Neural cell (in vitro differentiated cells): ENCODE results near the gene TIRAP. TPM values are rescaled to one million over a fixed set of nuclear protein-coding genes. Genes with fewer than 3 reads are reported as not detected.

Source experiments
- H2AFZ ChIP-seq: fragments of 200-600, 300-800 bp; sonication (generic), shearing (Covaris generic); 2 replicates; pipeline ENCODE4 v1.6.0; 2014; ENCODE audit warnings: low read depth, mild to moderate bottlenecking, antibody characterized with exemption, low read length, moderate library complexity
- H3F3A ChIP-seq: fragments of 200-600 bp; shearing (Covaris generic); 2 replicates; pipeline ENCODE4 v1.6.1; 2016; ENCODE audit warnings: mild to moderate bottlenecking, moderate library complexity, mixed read lengths, antibody characterized with exemption, low read length; ENCODE audit not compliant: insufficient read depth, poor library complexity, severe bottlenecking
- H3K27ac ChIP-seq: fragments of 200-600, 300-800 bp; sonication (generic), shearing (Covaris generic); 2 replicates; pipeline ENCODE4 v1.5.1; 2014; ENCODE audit warnings: mild to moderate bottlenecking, low read length, moderate library complexity
- H3K27me3 ChIP-seq: fragments of 300-800, 200-600 bp; sonication (generic), shearing (Covaris generic); 2 replicates; pipeline ENCODE4 v1.6.0; 2014; ENCODE audit warnings: mild to moderate bottlenecking, low read depth, low read length, moderate library complexity; ENCODE audit not compliant: insufficient read depth
- H3K36me3 ChIP-seq: fragments of 300-800, 200-600 bp; sonication (generic), shearing (Covaris generic); 2 replicates; pipeline ENCODE4 v1.5.1; 2014; ENCODE audit warnings: mild to moderate bottlenecking, antibody characterized with exemption, low read length, moderate library complexity; ENCODE audit not compliant: insufficient read depth
- H3K4me2 ChIP-seq: fragments of 300-800, 200-600 bp; sonication (generic), shearing (Covaris generic); 2 replicates; pipeline ENCODE4 v1.6.0; 2014; ENCODE audit warnings: mild to moderate bottlenecking, low read length
- H3K4me3 ChIP-seq: fragments of 300-800, 200-600 bp; sonication (generic), shearing (Covaris generic); 2 replicates; pipeline ENCODE4 v1.5.1; 2014; ENCODE audit warnings: mild to moderate bottlenecking, low read length, moderate library complexity
- H3K79me2 ChIP-seq: fragments of 200-600 bp; shearing (Covaris generic); replicated peaks from 2 replicates; pipeline ENCODE4 v1.6.0; 2014; ENCODE audit warnings: mild to moderate bottlenecking, low read length, moderate library complexity; ENCODE audit not compliant: insufficient read depth
- H3K9ac ChIP-seq: fragments of 300-800, 200-600 bp; sonication (generic), shearing (Covaris generic); 2 replicates; pipeline ENCODE4 v1.6.1; 2016; ENCODE audit warnings: mild to moderate bottlenecking, low read length, mixed read lengths
- H3K9me2 ChIP-seq: fragments of 200-600 bp; shearing (Covaris generic); 2 replicates; pipeline ENCODE4 v1.6.1; 2016; ENCODE audit warnings: mild to moderate bottlenecking, low read length, mixed read lengths; ENCODE audit not compliant: insufficient read depth
- H3K9me3 ChIP-seq: fragments of 200-600, 300-800 bp; sonication (generic), shearing (Covaris generic); 2 replicates; pipeline ENCODE4 v1.6.1; 2016; ENCODE audit warnings: mild to moderate bottlenecking, mixed run types, low read length, moderate library complexity, mixed read lengths
- H4K20me1 ChIP-seq: fragments of 200-600 bp; shearing (Covaris generic); 2 replicates; pipeline ENCODE4 v1.6.1; 2016; ENCODE audit warnings: mild to moderate bottlenecking, mixed run types; ENCODE audit not compliant: insufficient read depth
- EP300 ChIP-seq: fragments of 450-650 bp; conservative IDR thresholded peaks from 2 replicates; pipeline ENCODE4 v1.6.1; 2014; ENCODE audit warnings: antibody characterized with exemption, mild to moderate bottlenecking, moderate library complexity; ENCODE audit not compliant: poor library complexity, severe bottlenecking
- EZH2 ChIP-seq: fragments of 200-600, 300-800 bp; shearing (Covaris generic), sonication (generic); IDR thresholded peaks from 2 replicates; pipeline ENCODE4 v1.6.1; 2014; ENCODE audit warnings: antibody characterized with exemption, low read length, borderline replicate concordance, mild to moderate bottlenecking; ENCODE audit not compliant: insufficient read depth, poor library complexity, severe bottlenecking
- MXI1 ChIP-seq: fragments of 450-650 bp; conservative IDR thresholded peaks from 2 replicates; pipeline ENCODE4 v1.6.1; 2014; ENCODE audit warnings: antibody characterized with exemption, mild to moderate bottlenecking; ENCODE audit not compliant: poor library complexity, severe bottlenecking
- POLR2AphosphoS5 ChIP-seq: IDR thresholded peaks from 2 replicates; pipeline ENCODE4 v1.6.1; 2012
- RAD21 ChIP-seq: fragments of 450-650 bp; conservative IDR thresholded peaks from 2 replicates; pipeline ENCODE4 v1.6.1; 2014; ENCODE audit warnings: antibody characterized with exemption, mild to moderate bottlenecking, moderate library complexity
- SMC3 ChIP-seq: fragments of 450-650 bp; conservative IDR thresholded peaks from 2 replicates; pipeline ENCODE4 v1.6.1; 2014; ENCODE audit warnings: antibody characterized with exemption, mild to moderate bottlenecking, moderate library complexity; ENCODE audit not compliant: poor library complexity
- TAF1 ChIP-seq: IDR thresholded peaks from 2 replicates; pipeline ENCODE4 v1.6.1; 2012; ENCODE audit warnings: low read depth
- polyA plus RNA-seq: library from polyadenylated mRNA; depleted of rRNA; stranded (reverse); fragments of >200 nt; gene quantifications from 2 replicates; pipeline ENCODE4 v1.2.3, GENCODE V29; 2014
- TF ChIP-seq, protein P1 (sequence below): IDR thresholded peaks from 2 replicates; pipeline ENCODE4 v1.6.1; 2012; ENCODE audit warnings: borderline replicate concordance
- TF ChIP-seq, protein P2 (sequence below): fragments of 450-650 bp; IDR thresholded peaks from 2 replicates; pipeline ENCODE4 v1.5.1; 2014; ENCODE audit warnings: antibody characterized with exemption, mild to moderate bottlenecking, moderate library complexity; ENCODE audit not compliant: poor library complexity, severe bottlenecking

Gene TIRAP
- polyA plus RNA-seq, 1 donor from 2014 or later: 3.6 TPM

GRCh38 chr11:126317756-126318573, 35.1 kb downstream of the TIRAP start:
- Histone ChIP-seq H3K9me3 (no peaks in the 10 kb centered on the region), H3K36me3 (no peaks in the 10 kb centered on the region), H3K9me2 (no peaks in the 10 kb centered on the region), H3K4me3 (no peak overlapping the region), H3K27ac (no peak overlapping the region), H3K79me2 (no peaks in the 10 kb centered on the region), H3F3A (no peaks in the 10 kb centered on the region), H2AFZ (no peak overlapping the region), H4K20me1 (no peaks in the 10 kb centered on the region), H3K27me3 (no peaks in the 10 kb centered on the region), H3K4me2 (no peak overlapping the region), H3K9ac (no peak overlapping the region)
- TF ChIP-seq MXI1 (no peak), EZH2 (no peak), POLR2AphosphoS5 (no peak), SMC3 (no peak), EP300 (no peak)
- TF ChIP-seq, protein P1, sequence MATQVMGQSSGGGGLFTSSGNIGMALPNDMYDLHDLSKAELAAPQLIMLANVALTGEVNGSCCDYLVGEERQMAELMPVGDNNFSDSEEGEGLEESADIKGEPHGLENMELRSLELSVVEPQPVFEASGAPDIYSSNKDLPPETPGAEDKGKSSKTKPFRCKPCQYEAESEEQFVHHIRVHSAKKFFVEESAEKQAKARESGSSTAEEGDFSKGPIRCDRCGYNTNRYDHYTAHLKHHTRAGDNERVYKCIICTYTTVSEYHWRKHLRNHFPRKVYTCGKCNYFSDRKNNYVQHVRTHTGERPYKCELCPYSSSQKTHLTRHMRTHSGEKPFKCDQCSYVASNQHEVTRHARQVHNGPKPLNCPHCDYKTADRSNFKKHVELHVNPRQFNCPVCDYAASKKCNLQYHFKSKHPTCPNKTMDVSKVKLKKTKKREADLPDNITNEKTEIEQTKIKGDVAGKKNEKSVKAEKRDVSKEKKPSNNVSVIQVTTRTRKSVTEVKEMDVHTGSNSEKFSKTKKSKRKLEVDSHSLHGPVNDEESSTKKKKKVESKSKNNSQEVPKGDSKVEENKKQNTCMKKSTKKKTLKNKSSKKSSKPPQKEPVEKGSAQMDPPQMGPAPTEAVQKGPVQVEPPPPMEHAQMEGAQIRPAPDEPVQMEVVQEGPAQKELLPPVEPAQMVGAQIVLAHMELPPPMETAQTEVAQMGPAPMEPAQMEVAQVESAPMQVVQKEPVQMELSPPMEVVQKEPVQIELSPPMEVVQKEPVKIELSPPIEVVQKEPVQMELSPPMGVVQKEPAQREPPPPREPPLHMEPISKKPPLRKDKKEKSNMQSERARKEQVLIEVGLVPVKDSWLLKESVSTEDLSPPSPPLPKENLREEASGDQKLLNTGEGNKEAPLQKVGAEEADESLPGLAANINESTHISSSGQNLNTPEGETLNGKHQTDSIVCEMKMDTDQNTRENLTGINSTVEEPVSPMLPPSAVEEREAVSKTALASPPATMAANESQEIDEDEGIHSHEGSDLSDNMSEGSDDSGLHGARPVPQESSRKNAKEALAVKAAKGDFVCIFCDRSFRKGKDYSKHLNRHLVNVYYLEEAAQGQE: no peak
- TF ChIP-seq, protein P2, sequence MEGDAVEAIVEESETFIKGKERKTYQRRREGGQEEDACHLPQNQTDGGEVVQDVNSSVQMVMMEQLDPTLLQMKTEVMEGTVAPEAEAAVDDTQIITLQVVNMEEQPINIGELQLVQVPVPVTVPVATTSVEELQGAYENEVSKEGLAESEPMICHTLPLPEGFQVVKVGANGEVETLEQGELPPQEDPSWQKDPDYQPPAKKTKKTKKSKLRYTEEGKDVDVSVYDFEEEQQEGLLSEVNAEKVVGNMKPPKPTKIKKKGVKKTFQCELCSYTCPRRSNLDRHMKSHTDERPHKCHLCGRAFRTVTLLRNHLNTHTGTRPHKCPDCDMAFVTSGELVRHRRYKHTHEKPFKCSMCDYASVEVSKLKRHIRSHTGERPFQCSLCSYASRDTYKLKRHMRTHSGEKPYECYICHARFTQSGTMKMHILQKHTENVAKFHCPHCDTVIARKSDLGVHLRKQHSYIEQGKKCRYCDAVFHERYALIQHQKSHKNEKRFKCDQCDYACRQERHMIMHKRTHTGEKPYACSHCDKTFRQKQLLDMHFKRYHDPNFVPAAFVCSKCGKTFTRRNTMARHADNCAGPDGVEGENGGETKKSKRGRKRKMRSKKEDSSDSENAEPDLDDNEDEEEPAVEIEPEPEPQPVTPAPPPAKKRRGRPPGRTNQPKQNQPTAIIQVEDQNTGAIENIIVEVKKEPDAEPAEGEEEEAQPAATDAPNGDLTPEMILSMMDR: no peak

GRCh38 chr11:126318574-126319373, 35.9 kb downstream of the TIRAP start:
- no peak overlapping the region for H3K27ac ChIP-seq
- no peaks in the 10 kb centered on the region for H3K79me2 ChIP-seq
- no peaks in the 10 kb centered on the region for H3F3A ChIP-seq
- H3K27me3 ChIP-seq: no peaks in the 10 kb centered on the region
- no peak overlapping the region for H2AFZ ChIP-seq
- no peaks in the 10 kb centered on the region for H4K20me1 ChIP-seq
- H3K9me3 ChIP-seq: no peaks in the 10 kb centered on the region
- no peaks in the 10 kb centered on the region for H3K9me2 ChIP-seq
- no peaks in the 10 kb centered on the region for H3K36me3 ChIP-seq
- TF ChIP-seq POLR2AphosphoS5 (no peak), SMC3 (no peak), RAD21 (no peak), EP300 (no peak), EZH2 (no peak), MXI1 (no peak), TAF1 (no peak)
- TF ChIP-seq, protein P1: no peak
- TF ChIP-seq, protein P2: no peak
- no peak overlapping the region for H3K4me3 ChIP-seq
- no peak overlapping the region for H3K9ac ChIP-seq
- H3K4me2 ChIP-seq: no peak overlapping the region
